HuH-7.5 (cell line): ENCODE measurements around the gene SSTR4.

Experiments
- DNase-seq: peaks from one replicate; pipeline ENCODE4 v3.0.0; 2011; ENCODE audit warnings: low spot score

The SSTR4 gene

GRCh38 chr20:23043376-23043775, 8.3 kb downstream of the SSTR4 start:
- no peak for DNase-seq

- no peak for DNase-seq
These were observed 11.3 kb downstream of the SSTR4 start for GRCh38 chr20:23046431-23046830.

- no peak for DNase-seq
These were observed 12.1 kb downstream of the SSTR4 start for GRCh38 chr20:23047001-23047737.

- no peak for DNase-seq
These were observed 12.7 kb downstream of the SSTR4 start for GRCh38 chr20:23047738-23048214.

- DNase-seq = no peak
These were observed 13.4 kb downstream of the SSTR4 start for GRCh38 chr20:23048283-23049200.

GRCh38 chr20:23049201-23050075, 14.3 kb downstream of the SSTR4 start, which contains the start of gene THBD:
THBD (minus strand) TSS chr20:23049672; CDS start chr20:23049504, 168 bp downstream.
- no peak for DNase-seq

- no peak for DNase-seq
These were observed 15.1 kb downstream of the SSTR4 start for GRCh38 chr20:23050076-23050838.

- no peak for DNase-seq
These were observed 15.9 kb downstream of the SSTR4 start for GRCh38 chr20:23050847-23051627.

- no peak for DNase-seq
These were observed 17.8 kb downstream of the SSTR4 start for GRCh38 chr20:23052904-23053303.

- DNase-seq = no peak
These were observed 23.1 kb downstream of the SSTR4 start for GRCh38 chr20:23058240-23058639.

- DNase-seq = no peak
These were observed 23.9 kb downstream of the SSTR4 start for GRCh38 chr20:23059001-23059400.

- DNase-seq = no peak
These were observed 24.7 kb downstream of the SSTR4 start for GRCh38 chr20:23059846-23060245.

GRCh38 chr20:23060629-23061028, 25.5 kb downstream of the SSTR4 start:
- DNase-seq = no peak

GRCh38 chr20:23061262-23061661, 26.1 kb downstream of the SSTR4 start:
- DNase-seq = no peak

- DNase-seq = no peak
These were observed 26.8 kb downstream of the SSTR4 start for GRCh38 chr20:23061734-23062561.

- no peak for DNase-seq
These were observed 27.5 kb downstream of the SSTR4 start for GRCh38 chr20:23062632-23063031.

GRCh38 chr20:23063168-23063567, 28.1 kb downstream of the SSTR4 start:
- DNase-seq = no peak

- DNase-seq = no peak
These were observed 28.5 kb downstream of the SSTR4 start for GRCh38 chr20:23063581-23063980.
